ENCODE results near the gene FIGN.

- no peak for TF ChIP-seq CTCF (IDR thresholded peaks at IDR 0.05 in 2 of 3, conservative IDR thresholded peaks at IDR 0.05 in 1 of 3; ENCODE audit: control insufficient read depth in 2 of 3, extremely low read depth in 1 of 3, insufficient read depth in 1 of 3, low read depth in 3 of 3, low read length in 3 of 3)
- TF ChIP-seq BCL3 (IDR thresholded peaks at IDR 0.05; ENCODE audit: borderline replicate concordance, insufficient read depth, low read depth, low read length, poor library complexity, severe bottlenecking) = no peak
- TF ChIP-seq RCOR1 (conservative IDR thresholded peaks at IDR 0.05; ENCODE audit: low read depth, low read length) = no peak
- TF ChIP-seq RAD21 (IDR thresholded peaks at IDR 0.05; ENCODE audit: insufficient read depth, low read depth, low read length) = no peak
- no peak for TF ChIP-seq GATAD2B (conservative IDR thresholded peaks at IDR 0.05; ENCODE audit: low read depth)
- no peak for TF ChIP-seq JUND (IDR thresholded peaks at IDR 0.05; ENCODE audit: low read depth, low read length)
- TF ChIP-seq SPI1 (IDR thresholded peaks at IDR 0.05; ENCODE audit: borderline replicate concordance, insufficient read depth, low read depth, low read length) = no peak
- TF ChIP-seq EP300 (IDR thresholded peaks at IDR 0.05; ENCODE audit: borderline replicate concordance in 1 of 2, control insufficient read depth in 1 of 2, low read depth in 2 of 2, low read length in 2 of 2) = no peak
- TF ChIP-seq TCF12 (IDR thresholded peaks at IDR 0.05; ENCODE audit: low read depth, low read length) = no peak
- TF ChIP-seq POLR2AphosphoS2 (IDR thresholded peaks at IDR 0.05; ENCODE audit: low read depth, low read length) = no peak
- TF ChIP-seq MAX (IDR thresholded peaks at IDR 0.05; ENCODE audit: low read depth, low read length) = no peak
- no peak for TF ChIP-seq EZH2 (IDR thresholded peaks at IDR 0.05; ENCODE audit: borderline replicate concordance, control insufficient read depth, low read depth, low read length)
These were observed 130.0 kb downstream of the FIGN start for GRCh38 chr2:163605779-163606178.
